AG04450 (cell line): ENCODE data around the gene DOK1. TPM values are rescaled to one million over a fixed set of nuclear protein-coding genes. Genes with fewer than 3 reads are reported as not detected.

Experiments used
- CTCF ChIA-PET: fragments of 300-600, 350-600 bp; formaldehyde crosslinking; extraction: SDS; loops from one replicate; lab custom pipeline; 2022; ENCODE audit warnings: antibody characterized with exemption, inconsistent platforms; lab: Charles Lee
- POLR2A ChIA-PET: fragments of 350-600 bp; formaldehyde crosslinking; extraction: SDS; loops from one replicate; lab custom pipeline; 2021; ENCODE audit warnings: antibody characterized with exemption, inconsistent platforms; lab: Yijun Ruan, JAX
- DNase-seq: peaks from one replicate; pipeline ENCODE4 v3.0.0-alpha.2; 2011; ENCODE audit warnings: low read depth, low spot score
- H3K27ac ChIP-seq: one replicate; pipeline ENCODE4 v1.5.1; 2012; ENCODE audit warnings: low read depth, low read length, control low read depth
- H3K27me3 ChIP-seq: one replicate; pipeline ENCODE4 v1.6.0; 2012; ENCODE audit warnings: low read length; ENCODE audit not compliant: control insufficient read depth, insufficient read depth
- H3K4me3 ChIP-seq: 2 replicates; pipeline ENCODE4 v1.5.1; 2011; ENCODE audit warnings: mild to moderate bottlenecking, low read depth, low read length, control low read depth
- H3K9me3 ChIP-seq: 2 replicates; pipeline ENCODE4 v1.5.1; 2012; ENCODE audit warnings: low read length; ENCODE audit not compliant: control insufficient read depth, insufficient read depth
- polyA plus RNA-seq: library from polyadenylated mRNA; depleted of rRNA; stranded (reverse); fragments of >200 nt; gene quantifications from 2 replicates; pipeline ENCODE4 v1.2.3, GENCODE V29; 2011
- TF ChIP-seq, protein P1 (sequence below): IDR thresholded peaks from 2 replicates; pipeline ENCODE4 v1.5.1; 2011; ENCODE audit warnings: low read depth, low read length, control low read depth, inconsistent platforms

The DOK1 gene
- polyA plus RNA-seq, 1 experiment = 16.8 TPM

DNA sequence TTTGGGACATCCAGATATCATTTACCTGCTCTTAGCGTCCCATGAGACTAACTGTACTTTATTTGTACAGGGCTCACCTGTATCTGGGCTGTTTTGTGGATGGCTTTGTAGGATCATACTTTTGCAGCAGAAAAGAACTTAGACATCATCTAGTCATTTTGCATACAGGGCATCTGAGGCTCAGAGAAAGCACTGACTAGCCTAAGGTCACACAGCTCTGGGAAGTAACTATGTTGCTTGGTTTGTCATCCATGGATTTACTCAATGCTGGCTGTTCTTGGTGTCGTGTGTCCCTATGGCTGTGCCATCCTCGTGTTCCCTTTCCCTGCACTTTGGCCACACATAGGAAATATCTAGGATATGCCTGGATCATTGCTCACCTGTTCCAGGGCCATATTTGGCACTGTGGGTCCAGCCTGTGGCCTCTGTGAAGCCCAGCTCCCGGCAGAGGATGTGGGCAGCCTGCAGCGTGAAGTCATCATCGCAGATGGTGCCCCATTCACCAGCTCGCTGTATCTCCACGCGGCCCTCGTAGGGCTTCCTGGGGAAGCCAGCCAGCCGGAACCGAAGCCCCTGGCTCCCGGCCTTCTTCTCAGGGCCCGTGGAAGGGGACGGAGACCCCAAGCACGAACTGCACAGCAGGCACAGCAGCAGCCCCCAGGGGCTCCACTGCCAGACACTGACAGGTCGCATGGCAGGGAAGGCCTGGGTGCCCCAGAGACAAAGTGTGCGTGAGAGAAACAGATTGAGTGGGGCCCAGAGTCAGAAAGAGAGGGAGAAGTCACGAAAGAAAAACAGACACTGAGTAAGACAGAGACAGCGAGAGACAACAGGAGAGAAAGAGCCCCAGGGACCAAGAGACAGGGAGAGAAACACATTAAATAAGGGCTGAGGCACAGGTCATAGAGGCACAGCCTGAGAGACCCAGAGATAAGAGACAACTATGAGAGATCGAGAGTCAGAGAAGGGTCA, 2.3 kb upstream of the DOK1 start:
- CTCF ChIA-PET = interaction anchor here (0.6 kb wide), 1 partner anchor 35 kb away, joined by 3 read pairs; no protein-coding TSS in a partner anchor
- H3K27ac ChIP-seq = no peak overlapping the region

DNA sequence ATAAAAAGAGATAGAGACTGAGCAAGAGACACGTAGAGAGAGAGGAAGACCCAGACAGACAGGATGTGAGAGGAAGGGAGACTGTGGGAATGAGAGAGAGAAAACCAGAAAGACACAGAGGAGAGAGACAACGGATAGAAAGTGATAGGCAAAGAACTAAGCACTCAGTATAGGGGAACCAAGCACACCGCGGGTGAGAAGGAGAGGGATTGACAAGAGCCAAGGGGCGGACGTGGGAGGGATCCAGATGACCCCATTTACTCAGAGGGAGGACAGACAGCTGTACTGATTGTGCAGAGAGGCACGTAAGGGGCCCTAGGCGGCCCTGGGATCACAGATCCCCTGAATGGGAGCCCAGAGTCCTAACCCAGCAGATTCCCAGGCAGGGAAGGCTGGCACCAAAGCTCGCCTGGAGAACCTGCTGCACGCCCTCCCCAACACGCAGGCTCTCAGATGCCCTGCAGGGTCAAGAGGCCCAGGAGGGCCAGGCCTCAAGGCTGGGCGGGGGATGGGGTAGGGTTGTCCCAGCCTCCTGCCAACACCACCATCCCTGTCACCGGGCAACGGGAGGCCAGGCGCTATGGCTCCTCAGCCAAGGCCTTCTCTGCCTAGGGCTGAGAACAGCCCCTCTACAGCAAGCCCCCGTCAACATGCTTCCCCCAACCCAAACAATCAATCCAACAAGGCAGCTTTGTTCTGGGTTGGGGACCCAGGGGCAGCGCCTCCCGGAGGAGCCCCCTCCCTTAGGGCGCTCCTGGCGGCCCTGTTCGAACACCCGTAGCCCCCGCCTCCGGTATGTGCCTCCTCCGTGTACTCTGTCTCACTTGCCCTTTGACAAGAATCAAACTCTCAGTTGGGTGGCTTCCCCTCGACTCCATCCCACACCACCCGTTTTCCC, 1.4 kb upstream of the DOK1 start:
- TF ChIP-seq, protein P1, sequence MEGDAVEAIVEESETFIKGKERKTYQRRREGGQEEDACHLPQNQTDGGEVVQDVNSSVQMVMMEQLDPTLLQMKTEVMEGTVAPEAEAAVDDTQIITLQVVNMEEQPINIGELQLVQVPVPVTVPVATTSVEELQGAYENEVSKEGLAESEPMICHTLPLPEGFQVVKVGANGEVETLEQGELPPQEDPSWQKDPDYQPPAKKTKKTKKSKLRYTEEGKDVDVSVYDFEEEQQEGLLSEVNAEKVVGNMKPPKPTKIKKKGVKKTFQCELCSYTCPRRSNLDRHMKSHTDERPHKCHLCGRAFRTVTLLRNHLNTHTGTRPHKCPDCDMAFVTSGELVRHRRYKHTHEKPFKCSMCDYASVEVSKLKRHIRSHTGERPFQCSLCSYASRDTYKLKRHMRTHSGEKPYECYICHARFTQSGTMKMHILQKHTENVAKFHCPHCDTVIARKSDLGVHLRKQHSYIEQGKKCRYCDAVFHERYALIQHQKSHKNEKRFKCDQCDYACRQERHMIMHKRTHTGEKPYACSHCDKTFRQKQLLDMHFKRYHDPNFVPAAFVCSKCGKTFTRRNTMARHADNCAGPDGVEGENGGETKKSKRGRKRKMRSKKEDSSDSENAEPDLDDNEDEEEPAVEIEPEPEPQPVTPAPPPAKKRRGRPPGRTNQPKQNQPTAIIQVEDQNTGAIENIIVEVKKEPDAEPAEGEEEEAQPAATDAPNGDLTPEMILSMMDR = no peak
- CTCF ChIA-PET = interaction anchor here (0.6 to 1.0 kb wide), 2 partner anchors 32 to 34 kb away, joined by 3 to 5 read pairs; no protein-coding TSS in a partner anchor
- H3K4me3 ChIP-seq = peak overlapping the region; percentile 97
- POLR2A ChIA-PET = interaction anchor here (0.6 to 1.2 kb wide), 10 partner anchors 12 to 71 kb away, joined by 3 to 9 read pairs (median 5); no protein-coding TSS in a partner anchor
- DNase-seq = no peak
- no peaks in the 10 kb centered on the region for H3K27me3 ChIP-seq
- peak overlapping the region; percentile 47 for H3K27ac ChIP-seq
- peaks cover 6% of the 10 kb centered on the region; the same call in 1 of the 2 replicates for H3K9me3 ChIP-seq

More for the DNA sequence above, 2.3 kb upstream of the DOK1 start:
- Histone ChIP-seq H3K9me3 (peaks cover 6% of the 10 kb centered on the region; the same call in 1 of the 2 replicates), H3K4me3 (peak overlapping the region; percentile 97), H3K27me3 (no peaks in the 10 kb centered on the region)
- DNase-seq = no peak
- POLR2A ChIA-PET = interaction anchor here (0.6 kb wide), 1 partner anchor 13 kb away, joined by 5 read pairs; no protein-coding TSS in a partner anchor
- TF ChIP-seq, protein P1 = no peak

DNA sequence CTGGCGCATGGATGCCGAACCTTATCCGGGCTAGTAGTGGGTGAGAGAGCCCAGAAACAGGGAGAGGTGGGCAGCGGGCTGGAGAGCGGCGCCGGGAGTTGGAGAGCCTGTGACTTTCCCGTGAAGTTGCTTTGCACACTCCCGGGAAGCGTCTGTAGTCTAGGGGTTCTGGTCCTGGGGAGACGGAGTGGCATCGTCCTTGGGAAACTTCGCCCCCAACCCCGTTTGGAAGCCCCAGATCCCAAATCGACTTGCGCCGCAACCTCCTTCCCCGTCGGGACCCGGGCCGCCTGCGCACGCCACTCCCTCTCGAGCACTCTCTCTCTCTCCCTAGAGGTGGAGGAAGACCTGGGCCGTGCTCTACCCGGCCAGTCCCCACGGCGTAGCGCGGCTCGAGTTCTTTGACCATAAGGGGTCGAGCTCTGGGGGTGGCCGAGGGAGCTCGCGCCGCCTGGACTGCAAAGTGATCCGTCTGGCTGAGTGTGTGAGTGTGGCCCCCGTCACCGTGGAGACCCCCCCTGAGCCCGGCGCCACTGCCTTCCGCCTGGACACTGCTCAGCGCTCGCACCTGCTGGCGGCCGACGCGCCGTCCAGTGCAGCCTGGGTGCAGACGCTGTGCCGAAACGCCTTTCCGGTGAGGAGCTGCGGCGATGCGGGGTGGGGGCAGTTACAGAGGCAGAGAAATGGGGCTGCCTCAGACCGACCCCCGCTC, 456 bp downstream of the DOK1 start:
- Histone ChIP-seq H3K27ac (peak overlapping the region; percentile 47), H3K9me3 (no peaks in the 10 kb centered on the region; the same call in 1 of the 2 replicates), H3K27me3 (no peaks in the 10 kb centered on the region), H3K4me3 (peak overlapping the region; percentile 97)
- DNase-seq = no peak
- TF ChIP-seq, protein P1 = no peak
- ChIA-PET POLR2A (interaction anchor here (0.9 to 1.0 kb wide), 2 partner anchors 12 to 23 kb away, joined by 3 to 7 read pairs; no protein-coding TSS in a partner anchor), CTCF (no interaction called here)

- TF ChIP-seq, protein P1 = no peak
- no peak overlapping the region for H3K27ac ChIP-seq
- POLR2A ChIA-PET = interaction anchor here (0.9 to 1.0 kb wide), 2 partner anchors 11 to 23 kb away, joined by 3 to 7 read pairs; no protein-coding TSS in a partner anchor
Measured at GRCh38 chr2:74555610-74556103, 1.1 kb downstream of the DOK1 start.

More at GRCh38 chr2:74555610-74556103, 1.1 kb downstream of the DOK1 start:
- Histone ChIP-seq H3K27me3 (no peaks in the 10 kb centered on the region), H3K9me3 (no peaks in the 10 kb centered on the region; the same call in 1 of the 2 replicates), H3K4me3 (peak overlapping the region; percentile 97)
- no peak for DNase-seq
- CTCF ChIA-PET = no interaction called here
